IMR-90 (cell line): ENCODE results near the gene APCDD1L. TPM values are rescaled to one million over a fixed set of nuclear protein-coding genes. Genes with fewer than 3 reads are reported as not detected.

Experiments
- ATAC-seq: fragments of 200-7000 bp; cut with Tn5 transposase; 2 replicates; pipeline ENCODE4 v1.9.1; 2020; ENCODE audit warnings: low read depth, mild to moderate bottlenecking, moderate library complexity
- BruUV-seq: library from RNA; stranded (reverse); fragments of 400-500 nt; replicated peaks from 2 replicates; lab custom pipeline; 2021; lab: Mats Ljungman, UMichigan
- CTCF ChIA-PET: fragments of 300-600 bp; formaldehyde crosslinking; extraction: SDS; loops from one replicate; lab custom pipeline; 2021; ENCODE audit warnings: antibody characterized with exemption; lab: Yijun Ruan, JAX
- POLR2A ChIA-PET: fragments of 300-600 bp; sonication (Branson Sonifier 250); formaldehyde crosslinking; loops from one replicate; lab custom pipeline; 2022; ENCODE audit warnings: antibody characterized with exemption; ENCODE audit not compliant: unreplicated experiment; lab: Charles Lee
- DNase-seq: peaks from one replicate; pipeline ENCODE4 v3.0.0; 2013
- H2AFZ ChIP-seq: replicated peaks from 2 replicates; pipeline ENCODE3; 2013; ENCODE audit warnings: low read length, mild to moderate bottlenecking; ENCODE audit not compliant: poor library complexity
- H2AK5ac ChIP-seq: 2 replicates; pipeline ENCODE4 v1.6.1; 2013; ENCODE audit warnings: low read depth, low read length, inconsistent platforms
- H2AK9ac ChIP-seq: replicated peaks from 2 replicates; pipeline ENCODE3; 2013; ENCODE audit warnings: mild to moderate bottlenecking, low read depth, low read length, moderate library complexity; ENCODE audit not compliant: poor library complexity
- H2BK120ac ChIP-seq: 2 replicates; pipeline ENCODE4 v1.6.1; 2013; ENCODE audit warnings: low read depth, low read length, inconsistent platforms
- H2BK15ac ChIP-seq: 3 replicates; pipeline ENCODE4 v1.6.1; 2013; ENCODE audit warnings: low read depth, low read length, inconsistent platforms
- H2BK20ac ChIP-seq: 2 replicates; pipeline ENCODE4 v1.6.1; 2013; ENCODE audit warnings: low read depth, mild to moderate bottlenecking, inconsistent platforms, low read length, moderate library complexity
- H2BK5ac ChIP-seq: 2 replicates; pipeline ENCODE4 v1.6.1; 2013; ENCODE audit warnings: mild to moderate bottlenecking, low read depth, low read length, inconsistent platforms; ENCODE audit not compliant: poor library complexity, severe bottlenecking
- H3K14ac ChIP-seq: replicated peaks from 2 replicates; pipeline ENCODE4 v1.6.1; 2013; ENCODE audit warnings: low read depth, low read length, inconsistent platforms
- H3K18ac ChIP-seq: 2 replicates; pipeline ENCODE4 v1.6.1; 2013; ENCODE audit warnings: low read depth, low read length, control low read depth
- H3K23ac ChIP-seq: 2 replicates; pipeline ENCODE4 v1.6.1; 2013; ENCODE audit warnings: low read depth, low read length, inconsistent platforms
- H3K27ac ChIP-seq: 2 replicates; pipeline ENCODE4 v1.5.1; 2013; ENCODE audit warnings: mild to moderate bottlenecking, control low read depth, low read length; ENCODE audit not compliant: insufficient read depth
- H3K27me3 ChIP-seq: 2 replicates; pipeline ENCODE4 v1.6.1; 2013; ENCODE audit warnings: low read length; ENCODE audit not compliant: control insufficient read depth, insufficient read depth
- H3K36me3 ChIP-seq: 2 replicates; pipeline ENCODE4 v1.6.1; 2013; ENCODE audit warnings: low read length, mixed read lengths; ENCODE audit not compliant: control insufficient read depth, insufficient read depth
- H3K4ac ChIP-seq: 2 replicates; pipeline ENCODE4 v1.6.1; 2013; ENCODE audit warnings: low read depth, low read length, inconsistent platforms
- H3K4me1 ChIP-seq: 2 replicates; pipeline ENCODE4 v1.6.1; 2013; ENCODE audit warnings: low read length, mixed read lengths; ENCODE audit not compliant: control insufficient read depth, insufficient read depth
- H3K4me2 ChIP-seq: 2 replicates; pipeline ENCODE4 v1.6.1; 2013; ENCODE audit warnings: low read depth, mild to moderate bottlenecking, control low read depth, low read length, moderate library complexity
- H3K4me3 ChIP-seq: 2 replicates; pipeline ENCODE4 v1.5.1; 2013; ENCODE audit warnings: low read depth, mild to moderate bottlenecking, control low read depth, low read length, moderate library complexity; ENCODE audit not compliant: insufficient read depth
- H3K56ac ChIP-seq: 2 replicates; pipeline ENCODE4 v1.6.1; 2013; ENCODE audit warnings: low read length, inconsistent platforms; ENCODE audit not compliant: insufficient read depth; ENCODE audit errors: extremely low read depth
- H3K79me1 ChIP-seq, 2 experiments: 2 replicates each; pipeline ENCODE4 v1.6.1; 2013; ENCODE audit warnings: low read length in 2 of 2, inconsistent platforms in 1 of 2, low read depth in 1 of 2
- H3K9ac ChIP-seq: 2 replicates; pipeline ENCODE4 v1.6.1; 2013; ENCODE audit warnings: low read depth, low read length, control low read depth
- H3K9me1 ChIP-seq: 2 replicates; pipeline ENCODE4 v1.6.1; 2013; ENCODE audit warnings: low read length, inconsistent platforms; ENCODE audit not compliant: insufficient read depth
- H3K9me3 ChIP-seq: 2 replicates; pipeline ENCODE4 v1.6.1; 2013; ENCODE audit warnings: low read length; ENCODE audit not compliant: control insufficient read depth, insufficient read depth
- H4K20me1 ChIP-seq: 2 replicates; pipeline ENCODE4 v1.6.1; 2013; ENCODE audit warnings: low read length, inconsistent platforms; ENCODE audit not compliant: insufficient read depth
- H4K5ac ChIP-seq: 2 replicates; pipeline ENCODE4 v1.6.1; 2013; ENCODE audit warnings: mild to moderate bottlenecking, low read depth, low read length, control low read depth
- H4K8ac ChIP-seq, 2 experiments: 2 replicates each; pipeline ENCODE4 v1.6.1; 2013; ENCODE audit warnings: low read depth in 2 of 2, low read length in 2 of 2, control low read depth in 1 of 2, inconsistent platforms in 1 of 2
- H4K91ac ChIP-seq: 2 replicates; pipeline ENCODE4 v1.6.1; 2013; ENCODE audit warnings: low read depth, low read length, inconsistent platforms; ENCODE audit not compliant: insufficient read depth
- BHLHE40 ChIP-seq: fragments of 150-350 bp; IDR thresholded peaks from 2 replicates; pipeline ENCODE4 v1.6.1; 2016; ENCODE audit warnings: mild to moderate bottlenecking, low read depth, low read length
- CHD1 ChIP-seq: IDR thresholded peaks from 2 replicates; pipeline ENCODE4 v1.6.1; 2012; ENCODE audit warnings: low read depth, low read length, improper control_type of control experiment
- ELK1 ChIP-seq: fragments of 150-350 bp; IDR thresholded peaks from 2 replicates; pipeline ENCODE4 v1.6.1; 2016; ENCODE audit warnings: low read depth, mild to moderate bottlenecking, low read length, moderate library complexity, borderline replicate concordance
- FOS ChIP-seq: fragments of 150-350 bp; IDR thresholded peaks from 2 replicates; pipeline ENCODE4 v1.6.1; 2016; ENCODE audit warnings: low read depth, low read length
- NFE2L2 ChIP-seq: fragments of 150-350 bp; IDR thresholded peaks from 2 replicates; pipeline ENCODE4 v1.6.1; 2016; ENCODE audit warnings: low read depth, mild to moderate bottlenecking, low read length
- WGBS, 2 experiments: methylation state at CpG; one replicate each; pipeline versions ENCODE4 v1.1.5 to v1.1.7; 2013; ENCODE audit warnings: missing lambda C conversion rate in 2 of 2; ENCODE audit not compliant: insufficient read length in 1 of 2; ENCODE audit errors: extremely low coverage in 2 of 2; 5-methylcytosine and 5-hydroxymethylcytosine counted together
- dilution Hi-C: fragments of 300-500 bp; cut with HindIII; formaldehyde crosslinking; loops from one replicate; pipeline ENCODE4 v1.14.3; 2018; ENCODE audit warnings: low sequenced_read_pairs; ENCODE audit not compliant: unreplicated experiment
- in situ Hi-C: fragments of 300-500 bp; cut with MboI; formaldehyde crosslinking; loops from 3 replicates; pipeline ENCODE4 v1.14.3; 2019; ENCODE audit warnings: low sequenced_read_pairs, inconsistent platforms, mixed read lengths
- intact Hi-C: fragments of 100-400 bp; cut with micrococcal nuclease; formaldehyde crosslinking; loops from 2 replicates; pipeline ENCODE4 v1.10.0; 2022
- polyA plus RNA-seq, 3 experiments: library from polyadenylated mRNA; depleted of rRNA; stranded (reverse); fragments of >200 nt; gene quantifications; 2 replicates each; pipeline ENCODE4 v1.2.3, GENCODE V29; 2012; ENCODE audit warnings: low replicate concordance in 1 of 3
- total RNA-seq: library from RNA; depleted of rRNA; stranded (reverse); fragments of >200 nt; gene quantifications from 2 replicates; pipeline ENCODE4 v1.2.3, GENCODE V29; 2012
- TF ChIP-seq, protein P1 (sequence below): fragments of 150-350 bp; IDR thresholded peaks from 2 replicates; pipeline ENCODE4 v1.6.1; 2017; ENCODE audit warnings: mild to moderate bottlenecking, antibody characterized with exemption, low read length, low read depth

The APCDD1L gene
- total and polyA plus RNA-seq, 2 of the 4 experiments (the other 2 are of a cell fraction) = 2.5 to 18.3 TPM

- H3K79me1 ChIP-seq = peaks cover 0 to 3% of the 10 kb centered on the region in 2 experiments; a peak in 2 of 4 replicates
- no peak overlapping the region for H3K27ac ChIP-seq
- intact Hi-C loops = no loop called here
- no peak overlapping the region for H3K4me3 ChIP-seq
- H3K56ac ChIP-seq = no peak overlapping the region
- H3K18ac ChIP-seq = no peak overlapping the region
- H3K9ac ChIP-seq = no peak overlapping the region
- no peak overlapping the region for H3K14ac ChIP-seq
- H4K91ac ChIP-seq = no peak overlapping the region
- no peaks in the 10 kb centered on the region for H3K27me3 ChIP-seq
- no peak overlapping the region for H2AK5ac ChIP-seq
- WGBS, 2 experiments = 80% methylated on average over 1 of the region's 1 CpG; no CpG with 5 or more reads in 1 of the 2 experiments
- H4K5ac ChIP-seq = no peak overlapping the region
- no TSS peak for BruUV-seq
- no peaks in the 10 kb centered on the region for H3K36me3 ChIP-seq
- no peak overlapping the region for H4K8ac ChIP-seq
- TF ChIP-seq CHD1 (no peak), BHLHE40 (no peak), FOS (no peak), NFE2L2 (no peak), ELK1 (no peak)
- TF ChIP-seq, protein P1, sequence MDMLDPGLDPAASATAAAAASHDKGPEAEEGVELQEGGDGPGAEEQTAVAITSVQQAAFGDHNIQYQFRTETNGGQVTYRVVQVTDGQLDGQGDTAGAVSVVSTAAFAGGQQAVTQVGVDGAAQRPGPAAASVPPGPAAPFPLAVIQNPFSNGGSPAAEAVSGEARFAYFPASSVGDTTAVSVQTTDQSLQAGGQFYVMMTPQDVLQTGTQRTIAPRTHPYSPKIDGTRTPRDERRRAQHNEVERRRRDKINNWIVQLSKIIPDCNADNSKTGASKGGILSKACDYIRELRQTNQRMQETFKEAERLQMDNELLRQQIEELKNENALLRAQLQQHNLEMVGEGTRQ = no peak
- H2BK5ac ChIP-seq = no peak overlapping the region
- no peak overlapping the region for H3K4ac ChIP-seq
- no peak overlapping the region for H2BK15ac ChIP-seq
- no peak overlapping the region for H2BK20ac ChIP-seq
- H3K23ac ChIP-seq = no peak overlapping the region
- no peaks in the 10 kb centered on the region for H4K20me1 ChIP-seq
- H2AK9ac ChIP-seq = no peak overlapping the region
- CTCF ChIA-PET = no interaction called here
- no peak overlapping the region for H3K4me2 ChIP-seq
- dilution Hi-C loops = no loop called here
- no peak overlapping the region for H2BK120ac ChIP-seq
- peaks cover 4% of the 10 kb centered on the region for H3K9me3 ChIP-seq
- DNase-seq (no peak), ATAC-seq (no peak)
- POLR2A ChIA-PET = no interaction called here
- peaks cover 8% of the 10 kb centered on the region; the same call in 1 of the 2 replicates for H3K4me1 ChIP-seq
- in situ Hi-C loops = no loop called here
- no peaks in the 10 kb centered on the region; the same call in 1 of the 2 replicates for H3K9me1 ChIP-seq
- H2AFZ ChIP-seq = no peak overlapping the region
Observed at GRCh38 chr20:58537831-58538230, 22.6 kb upstream of the APCDD1L start.
